COLO668 (cell line): Measurements from ENCODE around the gene ADD1.

Source experiments
- DNase-seq: peaks from one replicate; lab custom pipeline; 2025; ENCODE audit not compliant: unreplicated experiment; lab: John Stamatoyannopoulos, UW

ADD1 gene

DNA sequence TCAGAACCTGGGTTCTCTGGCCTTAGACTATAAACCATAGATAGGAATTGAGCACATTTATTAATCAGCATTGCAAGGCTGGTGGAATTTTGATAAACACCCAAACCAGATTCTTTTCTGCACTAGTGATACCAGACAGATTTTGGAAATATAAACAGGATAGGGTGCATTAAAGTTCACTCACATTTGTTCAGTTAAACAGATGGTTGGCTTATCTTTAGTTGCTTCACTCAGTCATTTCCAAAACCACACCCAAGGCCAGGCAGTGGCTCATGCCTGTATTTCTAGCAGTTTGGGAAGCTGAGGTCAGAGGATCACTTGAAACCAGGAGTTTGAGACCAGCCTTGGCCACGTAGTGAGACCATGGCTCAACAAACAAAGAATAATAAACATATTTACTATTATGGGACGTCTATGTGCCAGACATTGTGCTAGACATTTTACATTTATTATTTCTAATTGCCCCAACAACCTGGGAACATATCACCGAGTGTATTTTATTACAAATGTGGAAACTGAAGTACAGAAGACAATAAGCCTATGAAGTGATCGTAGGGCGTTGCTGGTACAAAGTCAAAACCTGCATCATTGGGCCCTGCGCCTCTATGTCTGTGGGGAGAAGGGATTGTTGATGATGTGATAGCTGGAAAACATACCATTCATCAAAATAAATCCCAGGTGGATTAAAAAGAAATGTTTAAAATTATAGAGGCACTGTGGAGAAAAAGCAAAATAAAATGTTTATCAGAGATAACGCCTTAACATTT, 15.0 kb downstream of the ADD1 start:
- no peak for DNase-seq

DNA sequence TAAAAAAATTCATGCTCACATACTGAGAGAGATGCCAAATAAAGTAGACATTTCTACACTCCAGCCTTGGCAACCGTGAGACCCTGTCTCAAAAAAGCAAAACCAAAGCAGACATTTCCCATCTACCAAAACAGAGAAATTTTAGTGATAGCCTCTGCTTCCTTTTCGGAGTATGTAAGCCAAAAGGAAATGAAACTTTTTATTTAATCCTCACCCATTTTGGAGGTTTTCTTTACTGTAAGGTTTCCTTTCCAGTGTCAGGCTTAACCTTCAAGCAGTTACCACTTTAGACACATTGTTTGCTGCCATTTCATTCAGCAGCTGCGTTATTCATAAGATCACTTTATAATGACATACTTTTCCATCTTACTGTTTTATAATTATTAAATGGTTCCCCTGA, 15.9 kb downstream of the ADD1 start:
- no peak for DNase-seq

DNA sequence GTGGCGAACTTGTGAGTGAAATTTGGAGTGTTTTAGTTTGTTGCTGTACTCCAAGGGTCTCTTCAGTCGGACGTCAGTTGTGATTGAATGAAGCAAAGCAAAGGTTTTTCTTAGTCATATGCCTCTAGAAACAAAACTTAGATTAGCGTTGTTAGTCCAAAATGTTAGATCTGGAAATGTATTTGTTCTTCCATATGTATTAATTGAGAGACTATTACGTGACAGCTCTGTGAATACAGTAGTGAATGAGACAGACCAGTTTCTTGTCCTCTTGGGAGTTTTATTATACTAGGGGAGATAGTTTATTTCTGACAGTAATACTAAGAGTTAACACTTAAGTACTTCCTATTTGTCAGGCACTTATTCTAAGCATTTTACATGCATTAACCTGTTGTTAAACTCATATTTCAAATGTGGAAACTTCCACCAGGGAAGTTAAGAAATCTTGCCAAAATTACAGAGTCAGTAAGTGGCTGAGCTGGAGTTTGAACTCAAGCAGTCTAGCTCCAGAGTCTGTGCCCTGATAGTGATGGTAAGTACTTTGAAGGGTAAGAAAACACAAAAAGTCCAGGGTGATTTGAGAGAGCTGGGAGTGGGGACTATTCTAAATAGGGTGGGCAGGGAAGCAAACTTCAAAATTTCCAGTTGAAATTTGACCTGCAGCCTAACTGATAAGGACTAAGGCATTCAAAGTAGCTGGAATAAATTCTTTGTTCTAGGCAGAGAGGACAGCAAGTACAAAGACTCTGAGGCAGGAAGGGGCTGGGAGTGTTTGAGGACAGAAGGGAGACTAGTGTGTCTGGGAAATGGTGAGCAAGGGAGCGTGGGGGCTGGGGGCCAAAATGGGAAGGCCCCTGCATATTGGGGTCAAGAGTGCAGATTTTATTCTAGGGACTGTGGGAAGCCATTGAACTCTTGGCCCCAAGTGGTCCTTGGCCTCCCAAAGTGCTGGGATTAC, 17.0 kb downstream of the ADD1 start:
- DNase-seq, result no peak

DNA sequence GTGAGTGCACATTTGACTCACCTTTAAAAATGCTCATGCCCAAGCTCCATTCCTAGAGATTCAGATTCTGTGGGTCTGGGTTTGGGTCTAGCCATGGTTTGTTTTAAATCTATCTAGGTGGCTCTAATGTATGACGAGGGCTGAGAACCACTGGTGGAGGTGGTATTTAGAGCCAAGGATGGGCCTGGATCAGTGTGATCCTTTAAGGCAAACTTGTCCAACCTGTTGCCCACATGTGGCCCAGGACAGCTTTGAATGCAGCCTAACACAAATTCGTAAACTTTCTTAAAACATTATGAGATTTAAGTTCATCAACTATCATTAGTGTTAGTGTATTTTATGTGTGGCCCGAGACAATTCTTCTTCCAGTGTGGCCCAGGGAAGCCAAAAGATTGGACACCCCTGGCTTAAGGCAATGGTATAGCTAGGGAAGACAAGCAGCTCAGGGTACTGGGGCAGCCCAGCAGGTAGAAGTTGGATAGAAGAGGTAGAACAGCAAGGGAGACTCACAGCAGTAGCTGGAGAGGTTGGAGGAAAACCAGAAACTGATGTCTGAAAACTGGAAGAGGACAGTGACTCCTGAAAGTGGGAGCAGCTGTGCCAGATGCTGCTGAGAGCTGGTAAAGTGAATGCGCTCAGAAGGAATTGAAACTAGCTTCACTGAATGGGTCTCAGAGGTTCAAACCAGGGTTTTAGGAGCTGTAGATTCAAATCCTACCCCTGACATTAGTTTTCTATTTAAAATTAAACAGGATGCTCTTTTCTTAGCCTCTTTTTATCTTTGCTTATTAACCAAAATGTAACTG, 18.2 kb downstream of the ADD1 start:
- DNase-seq, result no peak

DNA sequence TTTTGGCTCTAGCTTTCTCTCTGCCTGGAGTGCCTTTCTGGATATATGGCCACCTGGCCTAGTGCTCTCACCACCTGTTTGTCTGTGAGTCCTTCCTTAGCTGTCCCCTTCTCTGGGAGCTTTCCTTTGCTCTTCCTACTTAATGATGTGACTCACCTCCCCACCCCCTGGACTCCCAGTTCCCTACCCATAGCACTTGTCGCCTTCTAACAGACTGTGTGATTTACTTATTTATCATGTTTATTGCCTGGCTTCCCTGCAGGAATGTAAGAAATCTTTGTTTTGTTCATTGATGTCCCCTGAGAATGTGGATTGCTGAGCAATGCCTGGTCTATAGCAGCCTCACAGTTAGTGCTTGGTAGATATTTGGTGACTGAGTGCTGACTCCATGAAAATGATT, 18.9 kb downstream of the ADD1 start:
- peak; percentile 17 for DNase-seq

DNA sequence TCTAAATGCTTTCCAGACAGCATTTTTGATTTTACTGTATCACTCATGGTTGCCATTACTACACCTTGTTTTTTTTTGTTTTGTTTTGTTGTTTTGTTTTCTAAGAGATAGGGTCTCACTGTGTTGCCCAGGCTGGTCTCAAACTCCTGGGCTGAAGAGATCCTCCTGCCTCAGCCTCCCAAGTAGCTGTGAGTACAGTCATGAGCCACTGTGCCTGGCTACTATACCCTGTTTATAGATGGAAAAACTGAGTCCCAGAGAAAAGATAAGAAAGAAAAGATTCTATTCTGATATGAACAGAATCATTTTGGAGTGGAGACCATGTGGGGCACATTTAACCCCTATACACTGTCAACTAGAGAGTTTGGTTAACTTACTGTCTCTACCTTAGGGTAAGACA, 20.0 kb downstream of the ADD1 start:
- no peak for DNase-seq

DNA sequence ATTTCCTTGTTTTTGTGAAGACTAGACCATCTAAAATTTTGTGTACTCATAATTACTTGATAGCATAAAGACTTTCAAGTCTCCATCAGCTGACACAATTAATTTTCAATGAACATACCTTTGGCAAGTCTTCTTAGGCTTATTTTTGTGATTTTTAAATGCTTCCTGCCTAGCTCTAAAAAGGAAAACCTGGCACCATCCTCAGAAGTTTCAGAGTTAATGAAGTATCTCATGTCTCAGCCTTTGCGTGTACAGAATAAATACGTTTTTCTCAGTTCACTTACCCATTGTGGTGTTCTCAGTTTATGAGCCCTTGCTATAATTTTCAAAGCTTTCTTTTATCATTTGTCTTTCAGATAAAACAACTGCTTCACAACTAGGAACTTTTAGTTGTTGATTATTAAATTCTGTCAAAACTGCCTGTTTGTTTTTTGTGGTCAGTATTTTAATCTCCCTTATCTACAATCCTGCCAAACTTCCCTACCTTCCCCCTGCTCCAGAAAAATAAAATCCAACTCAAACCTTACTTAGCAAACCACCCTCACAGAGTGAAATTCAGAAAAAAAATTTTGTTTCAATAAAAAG, 21.6 kb downstream of the ADD1 start:
- no peak for DNase-seq

DNA sequence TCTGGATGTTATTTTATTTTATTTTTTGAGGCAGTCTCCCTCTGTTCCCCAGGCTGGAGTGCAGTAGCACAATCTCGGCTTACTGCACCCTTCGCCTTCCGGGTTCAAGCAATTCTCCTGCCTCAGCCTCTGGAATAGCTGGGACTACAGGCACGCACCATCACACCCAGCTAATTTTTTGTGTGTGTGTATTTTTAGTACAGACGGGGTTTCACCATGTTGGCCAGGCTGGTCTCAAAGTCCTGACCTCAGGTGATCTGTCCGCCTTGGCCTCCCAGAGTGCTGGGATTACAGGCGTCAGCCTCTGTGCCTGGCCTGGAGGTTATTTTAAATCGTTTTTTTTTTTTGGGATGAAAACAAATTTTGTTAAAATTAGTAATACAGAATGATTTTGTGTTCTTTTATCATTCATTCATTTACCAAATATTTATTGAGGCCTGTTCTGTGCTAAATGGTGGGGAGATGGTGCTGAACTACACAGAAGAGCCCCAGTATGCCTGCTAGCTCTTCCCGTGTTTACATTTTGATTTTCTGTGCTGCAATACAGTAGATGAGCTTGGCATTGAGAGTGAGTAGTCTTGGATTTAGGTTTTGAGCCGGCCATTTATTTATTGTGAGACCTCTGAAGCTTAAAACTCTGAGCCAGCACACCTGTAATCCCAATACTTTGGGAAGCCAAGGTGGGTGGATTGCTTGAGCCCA, 22.7 kb downstream of the ADD1 start:
- DNase-seq, result no peak

DNA sequence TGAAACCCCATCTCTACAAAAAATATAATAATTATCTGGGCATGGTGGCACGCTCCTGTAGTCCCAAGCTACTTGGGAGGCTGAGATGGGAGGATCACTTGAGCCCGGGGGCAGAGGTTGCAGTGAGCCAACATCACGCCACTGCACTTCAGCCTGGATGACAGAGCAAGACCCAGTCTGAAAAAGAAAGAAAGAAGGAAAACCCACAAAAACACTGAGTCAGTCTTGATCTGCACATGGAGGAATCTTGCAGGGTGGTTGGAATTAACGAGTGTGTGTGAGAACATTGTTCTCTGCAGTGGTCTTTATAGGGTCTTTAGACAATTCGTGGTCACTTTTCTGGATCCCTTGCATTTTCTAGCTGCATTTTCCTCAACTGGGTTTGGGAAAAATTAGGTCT, 23.2 kb downstream of the ADD1 start:
- DNase-seq, result no peak

DNA sequence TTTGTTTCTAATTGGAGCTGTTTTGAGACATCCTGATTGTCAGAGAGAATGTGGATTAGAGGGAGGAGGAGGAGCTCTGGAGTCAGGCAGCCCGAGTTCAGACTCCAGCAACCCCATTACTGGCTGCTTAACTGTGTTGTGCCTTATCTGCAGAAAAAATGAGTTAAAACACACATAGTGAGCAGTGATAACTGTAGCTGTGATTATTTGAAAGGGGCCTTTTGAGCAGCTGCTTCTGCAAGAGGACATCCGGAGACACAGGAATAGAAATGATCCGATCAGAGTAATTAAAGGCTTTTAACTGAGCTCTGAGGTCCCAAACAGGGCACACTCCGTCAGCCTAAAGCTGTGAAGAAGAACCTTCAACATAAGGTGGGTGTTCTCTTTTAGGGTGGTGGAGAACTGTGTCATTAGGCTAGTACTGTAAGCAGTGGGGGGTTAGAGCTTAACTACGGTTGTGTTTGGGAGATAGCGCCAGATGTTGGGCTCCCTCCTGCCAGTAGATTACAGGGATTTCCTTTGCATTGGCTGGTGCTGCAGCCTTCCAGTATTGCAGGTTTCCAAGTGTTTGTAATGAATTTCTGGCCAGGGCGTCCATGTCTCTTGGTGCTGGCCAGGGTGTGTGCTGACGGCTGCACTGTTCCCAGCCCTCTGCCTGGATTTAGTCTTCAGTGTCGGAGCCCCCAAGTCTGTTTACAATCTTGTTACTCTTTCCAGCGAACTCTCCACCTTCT, 24.3 kb downstream of the ADD1 start:
- peak; percentile 30 for DNase-seq

DNA sequence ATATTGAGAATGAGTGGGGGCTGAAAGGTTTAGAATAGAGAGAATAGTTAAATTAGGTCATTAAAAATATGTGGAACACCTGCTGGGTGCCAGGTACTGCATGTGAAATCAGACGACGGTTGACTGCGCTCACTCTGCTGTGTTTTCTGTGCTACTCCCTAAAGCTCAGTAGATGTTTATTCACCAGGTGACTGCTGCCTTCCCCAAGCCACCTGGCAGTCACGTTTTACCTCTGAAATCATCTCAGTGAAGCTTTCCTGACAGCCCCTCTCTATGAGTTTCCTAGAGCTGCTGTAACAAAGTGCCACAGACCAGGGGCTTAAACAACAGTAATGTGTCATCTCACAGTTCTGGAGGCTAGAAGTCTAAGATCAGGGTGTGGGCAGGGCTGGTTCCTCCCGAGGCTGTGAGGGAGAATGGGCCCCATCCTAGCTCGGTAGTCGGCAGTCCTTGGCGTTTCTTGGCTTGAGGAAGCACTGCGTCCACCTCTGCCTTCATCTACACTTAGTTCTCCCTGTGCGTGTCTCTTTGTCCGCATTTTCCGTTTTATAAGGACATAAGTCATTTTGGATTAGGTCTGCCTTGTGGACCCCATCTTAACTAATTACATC, 25.3 kb downstream of the ADD1 start:
- DNase-seq, result peak; percentile 72

DNA sequence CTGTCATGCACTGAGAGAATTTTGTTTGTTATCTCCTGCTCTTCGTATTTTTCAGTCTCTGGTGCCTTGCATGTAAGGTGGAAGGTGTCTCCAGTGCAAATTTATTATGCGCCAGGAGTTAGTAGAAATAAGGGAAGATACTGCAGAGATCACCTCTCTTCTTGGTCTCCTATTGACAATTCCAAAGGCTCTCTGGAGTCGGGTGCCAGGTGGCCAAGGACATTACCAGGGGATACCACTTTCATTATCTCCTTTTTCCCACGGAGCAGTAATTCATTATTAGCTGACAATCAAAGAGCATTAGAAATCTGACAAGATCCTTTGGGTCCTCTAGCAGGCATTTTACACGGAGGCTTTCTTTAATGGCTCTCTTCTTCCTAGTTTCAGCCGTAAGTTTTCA, 26.0 kb downstream of the ADD1 start:
- DNase-seq, result peak; percentile 14

DNA sequence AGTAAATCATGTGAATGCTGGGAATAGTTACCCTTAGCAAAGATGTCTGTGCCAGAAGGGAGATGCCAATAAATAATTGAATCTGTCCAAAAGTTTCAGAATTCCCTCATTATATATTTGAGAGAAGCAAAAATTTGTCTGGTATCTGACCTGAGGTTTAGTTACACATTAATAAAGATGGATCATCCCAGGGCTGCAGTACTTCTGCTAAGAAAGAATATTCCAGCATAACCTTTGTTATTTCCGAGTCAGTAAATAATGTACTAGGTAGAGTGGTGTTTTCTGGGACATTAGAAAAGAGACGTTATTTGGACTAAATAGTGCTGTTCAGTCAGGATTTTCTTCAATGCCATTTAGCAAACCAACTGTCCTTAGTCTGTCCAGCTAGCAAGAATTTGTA, 26.4 kb downstream of the ADD1 start:
- DNase-seq, result no peak

DNA sequence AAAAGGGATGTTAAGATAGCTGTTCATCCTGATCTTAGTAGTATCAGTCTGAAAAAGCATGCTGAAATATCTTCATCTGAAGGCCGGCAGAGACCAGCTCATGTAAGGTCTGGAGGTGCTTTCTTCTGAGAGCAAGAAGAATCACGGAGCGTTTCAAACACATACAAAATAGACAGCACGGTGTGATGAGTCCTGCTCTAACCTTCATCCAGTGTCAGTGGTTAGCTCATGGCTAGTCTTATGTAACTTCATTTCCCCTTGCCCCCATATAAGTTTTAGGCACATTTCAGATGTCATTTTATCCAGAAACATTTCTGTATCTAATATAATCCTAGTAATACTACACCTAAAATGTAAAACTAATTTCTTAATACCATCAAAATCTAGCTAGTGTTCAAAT, 27.8 kb downstream of the ADD1 start:
- no peak for DNase-seq

DNA sequence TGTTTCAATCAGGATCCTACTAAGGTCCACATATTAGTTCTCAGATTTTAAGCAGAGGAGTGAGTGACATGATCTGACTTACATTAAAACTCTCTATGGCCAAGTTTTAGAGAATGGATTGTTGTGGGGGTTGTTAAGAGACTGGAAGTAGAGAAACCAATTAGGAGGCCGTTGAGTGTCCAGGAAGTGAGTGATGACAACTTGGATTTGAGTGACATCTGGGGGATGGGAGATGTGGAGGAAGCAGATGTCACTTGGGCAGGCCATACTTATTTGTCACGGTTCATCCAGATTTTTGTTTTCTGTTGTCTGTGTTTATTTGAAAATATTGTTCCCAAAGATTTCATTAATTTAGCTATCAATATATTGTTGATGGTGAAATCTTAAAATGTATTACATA, 28.3 kb downstream of the ADD1 start:
- DNase-seq, result no peak

DNA sequence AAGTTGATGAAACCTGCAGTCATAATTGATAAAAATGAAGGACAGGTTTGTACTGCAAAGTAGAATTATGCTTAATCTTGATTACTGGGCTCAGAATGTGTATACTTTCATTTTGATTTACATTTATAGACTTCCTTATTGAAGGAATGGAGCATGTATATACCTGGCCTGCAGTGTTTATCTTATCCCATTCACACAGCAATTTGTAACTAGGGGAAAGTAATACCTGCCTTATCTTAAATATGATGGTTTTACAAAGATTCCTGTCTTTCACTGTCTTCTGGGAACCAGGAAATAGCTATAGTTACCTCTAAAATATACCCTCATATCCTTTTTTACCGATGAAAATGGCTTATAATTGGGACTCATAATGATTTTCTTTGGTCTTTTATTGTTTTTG, 29.7 kb downstream of the ADD1 start:
- no peak for DNase-seq

DNA sequence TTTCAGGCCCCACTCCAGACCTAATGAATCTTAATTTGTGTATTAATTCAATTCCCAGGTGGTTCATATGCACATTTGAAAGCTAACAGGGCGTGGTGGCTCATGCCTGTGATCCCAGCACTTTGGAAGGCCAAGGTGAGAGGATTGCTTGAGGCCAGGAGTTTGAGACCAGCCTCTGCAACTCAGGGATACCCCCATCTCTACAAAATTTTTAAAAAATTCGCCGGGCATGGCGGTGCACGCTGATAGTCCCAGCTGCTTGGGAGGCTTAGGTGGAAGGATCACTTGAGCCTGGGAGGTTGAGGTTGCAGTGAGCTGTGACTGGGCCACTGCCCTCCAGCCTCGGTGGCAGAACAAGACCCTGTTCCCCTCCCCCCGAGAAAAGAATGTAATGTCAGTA, 31.2 kb downstream of the ADD1 start:
- no peak for DNase-seq

DNA sequence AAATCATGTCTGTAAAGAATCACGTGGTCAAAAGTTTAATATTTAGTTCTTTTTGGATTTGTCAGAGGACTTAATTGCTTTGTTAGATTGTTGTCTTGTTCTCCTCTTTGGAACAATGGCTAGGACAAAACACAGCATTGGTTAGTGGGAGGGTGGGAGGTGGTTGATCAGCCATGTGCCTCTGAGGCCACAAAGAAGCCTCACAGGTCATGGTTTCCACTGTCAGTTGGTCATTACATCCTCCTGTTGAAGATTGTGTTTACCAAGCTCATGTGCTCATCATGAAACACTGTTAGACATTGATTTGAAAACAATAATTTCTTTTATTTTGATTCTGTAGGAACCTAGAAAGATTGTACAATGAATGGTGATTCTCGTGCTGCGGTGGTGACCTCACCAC, 31.9 kb downstream of the ADD1 start:
- DNase-seq, result no peak

DNA sequence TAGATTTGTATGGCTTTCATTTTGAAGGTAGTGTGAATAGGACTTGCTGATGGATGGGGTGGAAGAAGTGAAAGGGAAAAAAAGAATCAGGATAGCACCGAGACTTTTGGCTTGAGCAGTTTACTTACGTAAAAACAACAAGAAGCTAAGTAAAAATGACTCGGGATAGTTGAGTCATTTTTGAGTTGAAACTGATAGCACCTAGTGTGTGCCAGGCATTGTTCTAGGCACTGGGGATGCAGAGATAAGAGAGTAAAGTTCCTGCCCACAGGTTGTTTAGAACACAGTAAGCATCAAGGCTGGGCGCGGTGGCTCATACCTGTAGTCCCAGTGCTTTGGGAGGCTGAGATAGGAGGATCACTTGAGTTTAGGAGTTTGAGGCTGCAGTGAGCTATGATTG, 34.7 kb downstream of the ADD1 start:
- DNase-seq, result no peak
